ENCODE results near the gene IER5L.

The IER5L gene

GRCh38 chr9:129140397-129141065 is 37.5 kb downstream of the IER5L start:
- in situ Hi-C loops (cut with MboI; ENCODE audit: low sequenced_read_pairs): loop anchor here (25.0 kb wide), 1 partner anchor 472 kb away; the partner anchor contains the start of gene C9orf50

GRCh38 chr9:129139993-129140396 is 38.1 kb downstream of the IER5L start:
- in situ Hi-C loops (cut with MboI; ENCODE audit: low sequenced_read_pairs): loop anchor here (25.0 kb wide), 1 partner anchor 472 kb away; the partner anchor contains the start of gene C9orf50

- in situ Hi-C loops (cut with MboI; ENCODE audit: low sequenced_read_pairs): loop anchor here (25.0 kb wide), 1 partner anchor 473 kb away; the partner anchor contains the start of gene C9orf50
Observed at GRCh38 chr9:129139233-129139992, 38.6 kb downstream of the IER5L start.

- in situ Hi-C loops (cut with MboI; ENCODE audit: low sequenced_read_pairs): loop anchor here (25.0 kb wide), 1 partner anchor 474 kb away; the partner anchor contains the start of gene C9orf50
Observed at GRCh38 chr9:129138476-129139232, 39.4 kb downstream of the IER5L start.

GRCh38 chr9:129138144-129138462 is 40.0 kb downstream of the IER5L start:
- in situ Hi-C loops (cut with MboI; ENCODE audit: low sequenced_read_pairs): loop anchor here (25.0 kb wide), 1 partner anchor 474 kb away; the partner anchor contains the start of gene C9orf50

- in situ Hi-C loops (cut with MboI; ENCODE audit: low sequenced_read_pairs): loop anchor here (25.0 kb wide), 1 partner anchor 475 kb away; the partner anchor contains the start of gene C9orf50
Observed at GRCh38 chr9:129137292-129138143, 40.5 kb downstream of the IER5L start.

- in situ Hi-C loops (cut with MboI; ENCODE audit: low sequenced_read_pairs): loop anchor here (25.0 kb wide), 1 partner anchor 476 kb away; the partner anchor contains the start of gene C9orf50
Observed at GRCh38 chr9:129136446-129137035, 41.5 kb downstream of the IER5L start.

GRCh38 chr9:129135476-129135875 is 42.6 kb downstream of the IER5L start:
- in situ Hi-C loops (cut with MboI; ENCODE audit: low sequenced_read_pairs): loop anchor here (25.0 kb wide), 1 partner anchor 477 kb away; the partner anchor contains the start of gene C9orf50

- in situ Hi-C loops (cut with MboI; ENCODE audit: low sequenced_read_pairs): loop anchor here (25.0 kb wide), 1 partner anchor 479 kb away; the partner anchor contains the start of gene C9orf50
Observed at GRCh38 chr9:129133082-129133481, 45.0 kb downstream of the IER5L start.

GRCh38 chr9:129131300-129132145 is 46.5 kb downstream of the IER5L start:
- in situ Hi-C loops (cut with MboI; ENCODE audit: low sequenced_read_pairs): loop anchor here (25.0 kb wide), 1 partner anchor 481 kb away; the partner anchor contains the start of gene C9orf50

- in situ Hi-C loops (cut with MboI; ENCODE audit: low sequenced_read_pairs): loop anchor here (25.0 kb wide), 1 partner anchor 482 kb away; the partner anchor contains the start of gene C9orf50
Observed at GRCh38 chr9:129130791-129131190, 47.3 kb downstream of the IER5L start.

GRCh38 chr9:129130271-129130670 is 47.8 kb downstream of the IER5L start:
- in situ Hi-C loops (cut with MboI; ENCODE audit: low sequenced_read_pairs): loop anchor here (25.0 kb wide), 1 partner anchor 482 kb away; the partner anchor contains the start of gene C9orf50

GRCh38 chr9:129128689-129129088 is 49.4 kb downstream of the IER5L start:
- in situ Hi-C loops (cut with MboI; ENCODE audit: low sequenced_read_pairs): loop anchor here (25.0 kb wide), 1 partner anchor 484 kb away; the partner anchor contains the start of gene C9orf50

- in situ Hi-C loops (cut with MboI; ENCODE audit: low sequenced_read_pairs): loop anchor here (25.0 kb wide), 1 partner anchor 485 kb away; the partner anchor contains the start of gene C9orf50
Observed at GRCh38 chr9:129126749-129127618, 51.1 kb downstream of the IER5L start.

Measured in hTERT RPE-1 (cell line).